Measurements from ENCODE around the gene ANKS4B. TPM values are rescaled to one million over a fixed set of nuclear protein-coding genes. Genes with fewer than 3 reads are reported as not detected.

The ANKS4B gene
- total and polyA plus RNA-seq, 2 donors (not counting 3 experiments of a cell fraction or from before 2014, with no cell fraction given): not detected

DNA sequence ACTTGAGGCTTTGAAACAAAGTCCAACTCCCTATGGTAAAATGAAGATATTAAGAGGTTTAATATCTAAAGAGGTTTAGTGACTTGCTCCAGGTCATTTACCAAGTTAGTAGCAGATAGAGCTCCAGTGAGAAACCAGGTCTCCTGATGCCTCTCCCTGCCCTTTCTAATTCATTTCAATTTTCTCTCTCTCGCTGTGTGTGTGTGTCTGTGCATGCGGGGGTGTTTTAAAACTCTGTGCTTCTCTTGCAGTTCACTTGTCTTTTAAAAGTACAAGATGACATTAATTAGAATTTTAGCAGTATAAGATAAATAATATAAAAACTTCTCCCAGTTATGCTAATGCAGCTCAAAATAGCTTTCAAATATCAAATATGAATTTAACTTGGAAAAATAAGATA is 13.9 kb upstream of the ANKS4B start:
- TF ChIP-seq GATA2 (IDR thresholded peaks at IDR 0.05; ENCODE audit: insufficient read depth, insufficient read length, low read depth, low read length) (no peak), FOS (IDR thresholded peaks at IDR 0.05; ENCODE audit: borderline replicate concordance, insufficient read depth, low read length) (no peak)
- TF ChIP-seq, protein P1, sequence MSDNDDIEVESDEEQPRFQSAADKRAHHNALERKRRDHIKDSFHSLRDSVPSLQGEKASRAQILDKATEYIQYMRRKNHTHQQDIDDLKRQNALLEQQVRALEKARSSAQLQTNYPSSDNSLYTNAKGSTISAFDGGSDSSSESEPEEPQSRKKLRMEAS (IDR thresholded peaks at IDR 0.05; ENCODE audit: insufficient read depth, insufficient read length): no peak
- no peaks in the 10 kb centered on the region for H3K79me2 ChIP-seq (ENCODE audit: control insufficient read depth, insufficient read depth, low read length)
- FAIRE-seq: no peak
- no peaks in the 10 kb centered on the region for H3K4me1 ChIP-seq (ENCODE audit: control insufficient read depth, extremely low read depth, insufficient read depth, low read length)
- peaks cover 0 to 2% of the 10 kb centered on the region in 2 experiments for H3K27me3 ChIP-seq (ENCODE audit: control insufficient read depth in 2 of 2, insufficient read depth in 2 of 2, low read length in 2 of 2)
- intact Hi-C loops (cut with micrococcal nuclease): no loop called here
- dilution Hi-C loops (cut with MboI; ENCODE audit: extremely low pct_ligation_motif_present, low sequenced_read_pairs): no loop called here
- no peak overlapping the region for H3K27ac ChIP-seq (ENCODE audit: insufficient read depth, low read depth, low read length)
- no peak overlapping the region for H3K4me2 ChIP-seq (ENCODE audit: insufficient read depth, low read length)
- no peaks in the 10 kb centered on the region for H3K36me3 ChIP-seq (ENCODE audit: control insufficient read depth in 2 of 2, extremely low read depth in 1 of 2, insufficient read depth in 2 of 2, low read length in 2 of 2)
- H3K9me1 ChIP-seq (replicated peaks; ENCODE audit: control insufficient read depth, extremely low read depth, insufficient read depth, low read length): no peaks in the 10 kb centered on the region
- no peak for DNase-seq (ENCODE audit: low read depth, low spot score)
- no peaks in the 10 kb centered on the region for H3K9me3 ChIP-seq (replicated peaks; ENCODE audit: control insufficient read depth, insufficient read depth, low read length)
- no peak overlapping the region for H2AFZ ChIP-seq (ENCODE audit: low read depth, low read length)
- H3K9ac ChIP-seq (replicated peaks; ENCODE audit: extremely low read depth, insufficient read depth, low read length): no peak overlapping the region
- H3K4me3 ChIP-seq (replicated peaks in 1 of 3; ENCODE audit: insufficient read depth in 1 of 3, low read depth in 1 of 3, low read length in 3 of 3): no peak overlapping the region
- ChIA-PET POLR2A (no interaction called here), CTCF (interaction anchor here (1.0 to 2.0 kb wide), 5 partner anchors 11 to 446 kb away, joined by 3 to 5 read pairs (median 4); no protein-coding TSS in a partner anchor)
- no peaks in the 10 kb centered on the region for H4K20me1 ChIP-seq (replicated peaks; ENCODE audit: control insufficient read depth, extremely low read depth, insufficient read depth, low read length)
- no TSS peak for BruUV-seq (replicated peaks)

DNA sequence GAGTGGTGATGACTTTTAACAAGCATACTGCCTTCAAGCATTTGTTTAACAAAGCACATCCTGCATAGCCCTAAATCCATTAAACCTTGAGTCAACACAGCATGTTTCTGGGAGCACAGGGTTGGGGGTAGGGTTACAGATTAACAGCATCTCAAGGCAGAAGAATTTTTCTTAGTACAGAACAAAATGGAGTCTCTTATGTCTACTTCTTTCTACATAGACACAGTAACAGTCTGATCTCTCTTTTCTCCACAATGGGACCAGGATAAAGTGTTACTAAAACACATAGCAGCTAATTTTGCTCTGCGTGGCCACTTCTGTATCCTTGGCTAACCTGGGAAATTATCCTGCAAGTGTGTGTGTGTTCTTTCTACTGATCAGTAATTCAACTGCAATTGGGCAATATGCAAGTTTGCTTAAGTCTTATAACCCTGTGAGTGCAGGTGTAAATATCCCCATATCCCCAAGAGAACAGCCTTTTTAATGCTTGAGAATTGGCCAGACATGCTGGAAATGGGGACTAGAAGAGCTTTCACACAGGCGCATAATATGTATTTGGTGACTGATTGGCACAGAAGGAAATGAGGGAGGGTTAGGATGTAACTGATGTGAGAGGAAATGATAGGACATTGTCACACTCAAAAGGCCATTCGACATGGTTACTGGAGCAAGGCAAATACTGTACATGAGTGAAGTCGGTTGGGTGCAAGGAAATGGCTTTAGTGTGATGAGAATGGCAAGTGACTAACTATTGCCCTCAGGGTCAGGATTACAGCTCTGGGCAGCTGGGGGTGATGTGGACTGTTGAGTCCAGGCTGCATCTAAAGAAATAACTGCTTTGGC is 10.8 kb upstream of the ANKS4B start:
- BruUV-seq (replicated peaks): no TSS peak
- no peak overlapping the region for H3K4me2 ChIP-seq (ENCODE audit: insufficient read depth, low read length)
- no peak for DNase-seq (ENCODE audit: low read depth, low spot score)
- no peaks in the 10 kb centered on the region for H3K79me2 ChIP-seq (ENCODE audit: control insufficient read depth, insufficient read depth, low read length)
- ChIA-PET CTCF (no interaction called here), POLR2A (no interaction called here)
- TF ChIP-seq, protein P2, sequence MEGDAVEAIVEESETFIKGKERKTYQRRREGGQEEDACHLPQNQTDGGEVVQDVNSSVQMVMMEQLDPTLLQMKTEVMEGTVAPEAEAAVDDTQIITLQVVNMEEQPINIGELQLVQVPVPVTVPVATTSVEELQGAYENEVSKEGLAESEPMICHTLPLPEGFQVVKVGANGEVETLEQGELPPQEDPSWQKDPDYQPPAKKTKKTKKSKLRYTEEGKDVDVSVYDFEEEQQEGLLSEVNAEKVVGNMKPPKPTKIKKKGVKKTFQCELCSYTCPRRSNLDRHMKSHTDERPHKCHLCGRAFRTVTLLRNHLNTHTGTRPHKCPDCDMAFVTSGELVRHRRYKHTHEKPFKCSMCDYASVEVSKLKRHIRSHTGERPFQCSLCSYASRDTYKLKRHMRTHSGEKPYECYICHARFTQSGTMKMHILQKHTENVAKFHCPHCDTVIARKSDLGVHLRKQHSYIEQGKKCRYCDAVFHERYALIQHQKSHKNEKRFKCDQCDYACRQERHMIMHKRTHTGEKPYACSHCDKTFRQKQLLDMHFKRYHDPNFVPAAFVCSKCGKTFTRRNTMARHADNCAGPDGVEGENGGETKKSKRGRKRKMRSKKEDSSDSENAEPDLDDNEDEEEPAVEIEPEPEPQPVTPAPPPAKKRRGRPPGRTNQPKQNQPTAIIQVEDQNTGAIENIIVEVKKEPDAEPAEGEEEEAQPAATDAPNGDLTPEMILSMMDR (IDR thresholded peaks at IDR 0.05; ENCODE audit: extremely low read depth in 1 of 2, insufficient read depth in 1 of 2, low read depth in 1 of 2, low read length in 2 of 2): no peak
- no peak for TF ChIP-seq POLR2AphosphoS5 (IDR thresholded peaks at IDR 0.05; ENCODE audit: insufficient read depth, low read depth, low read length)
- TF ChIP-seq EZH2 (IDR thresholded peaks at IDR 0.05; ENCODE audit: borderline replicate concordance, low read depth, low read length, severe bottlenecking): no peak
- no peak for TF ChIP-seq MYC (IDR thresholded peaks at IDR 0.05; ENCODE audit: low read depth, low read length)
- no peak for TF ChIP-seq POLR2A (IDR thresholded peaks at IDR 0.05; ENCODE audit: low read depth, low read length)
- no peak for TF ChIP-seq GATA2 (IDR thresholded peaks at IDR 0.05; ENCODE audit: insufficient read depth, insufficient read length, low read depth, low read length)
- TF ChIP-seq JUN (IDR thresholded peaks at IDR 0.05; ENCODE audit: borderline replicate concordance, insufficient read depth, insufficient read length, low read depth): no peak
- TF ChIP-seq FOS (IDR thresholded peaks at IDR 0.05; ENCODE audit: borderline replicate concordance, insufficient read depth, low read length): no peak
- TF ChIP-seq, protein P1 (IDR thresholded peaks at IDR 0.05; ENCODE audit: insufficient read depth, insufficient read length): no peak
- H3K4me1 ChIP-seq (ENCODE audit: control insufficient read depth, extremely low read depth, insufficient read depth, low read length): no peaks in the 10 kb centered on the region
- H3K36me3 ChIP-seq (ENCODE audit: control insufficient read depth in 2 of 2, extremely low read depth in 1 of 2, insufficient read depth in 2 of 2, low read length in 2 of 2): no peaks in the 10 kb centered on the region
- H3K27me3 ChIP-seq (ENCODE audit: control insufficient read depth in 2 of 2, insufficient read depth in 2 of 2, low read length in 2 of 2): peaks cover 10 to 14% of the 10 kb centered on the region in 2 experiments
- intact Hi-C loops (cut with micrococcal nuclease): no loop called here
- no peak overlapping the region for H3K4me3 ChIP-seq (replicated peaks in 1 of 3; ENCODE audit: insufficient read depth in 1 of 3, low read depth in 1 of 3, low read length in 3 of 3)
- H3K9ac ChIP-seq (replicated peaks; ENCODE audit: extremely low read depth, insufficient read depth, low read length): no peak overlapping the region
- no peaks in the 10 kb centered on the region for H3K9me3 ChIP-seq (replicated peaks; ENCODE audit: control insufficient read depth, insufficient read depth, low read length)
- no peak for FAIRE-seq
- H3K9me1 ChIP-seq (replicated peaks; ENCODE audit: control insufficient read depth, extremely low read depth, insufficient read depth, low read length): no peaks in the 10 kb centered on the region
- no peak overlapping the region for H2AFZ ChIP-seq (ENCODE audit: low read depth, low read length)
- dilution Hi-C loops (cut with MboI; ENCODE audit: extremely low pct_ligation_motif_present, low sequenced_read_pairs): no loop called here
- no peak overlapping the region for H3K27ac ChIP-seq (ENCODE audit: insufficient read depth, low read depth, low read length)
- no peaks in the 10 kb centered on the region for H4K20me1 ChIP-seq (replicated peaks; ENCODE audit: control insufficient read depth, extremely low read depth, insufficient read depth, low read length)

All from endothelial cell of umbilical vein (primary cell).